Lower leg skin (tissue), 4 donors: ENCODE results near the gene MRPL17. TPM values are rescaled to one million over a fixed set of nuclear protein-coding genes. Genes with fewer than 3 reads are reported as not detected.

Experiments used
- DNase-seq, 2 donors: peaks; one replicate each; pipeline ENCODE4 v3.0.0-alpha.2; 2019; ENCODE audit warnings: low spot score in 2 of 2
- H3K4me3 ChIP-seq: fragments of 200-600 bp; sonication (generic); 2 replicates; pipeline ENCODE4 v1.5.1; 2017; ENCODE audit warnings: mild to moderate bottlenecking, low read depth; ENCODE audit not compliant: poor library complexity, severe bottlenecking
- POLR2A ChIP-seq, 2 donors: fragments of 450-650 bp; IDR thresholded peaks; one replicate each; pipeline ENCODE4 v1.6.1; 2016 to 2017; ENCODE audit warnings: antibody characterized with exemption in 2 of 2, mild to moderate bottlenecking in 1 of 2, moderate library complexity in 1 of 2
- WGBS, 2 donors: methylation state at CpG; one replicate each; pipeline ENCODE4 v1.1.5; 2018; 5-methylcytosine and 5-hydroxymethylcytosine counted together
- intact Hi-C: fragments of 100-400 bp; cut with DNase I; formaldehyde crosslinking; loops from one replicate; pipeline ENCODE4 v1.15.0; 2023; ENCODE audit warnings: low total_unique reads
- total RNA-seq, 4 donors: library from RNA; depleted of rRNA; stranded (reverse); fragments of >200 nt; gene quantifications; one replicate each; pipeline ENCODE4 v1.1.0, GENCODE V29; 2016
- TF ChIP-seq, protein P1 (sequence below), 3 donors: fragments of 450-650 bp; IDR thresholded peaks; one replicate each; pipeline ENCODE4 v1.5.1; 2016; ENCODE audit warnings: antibody characterized with exemption in 3 of 3, mild to moderate bottlenecking in 3 of 3, moderate library complexity in 2 of 3

MRPL17 gene
- total RNA-seq, 4 donors from 2014 or later = 16.8 to 115 (median 30.5) TPM

DNA sequence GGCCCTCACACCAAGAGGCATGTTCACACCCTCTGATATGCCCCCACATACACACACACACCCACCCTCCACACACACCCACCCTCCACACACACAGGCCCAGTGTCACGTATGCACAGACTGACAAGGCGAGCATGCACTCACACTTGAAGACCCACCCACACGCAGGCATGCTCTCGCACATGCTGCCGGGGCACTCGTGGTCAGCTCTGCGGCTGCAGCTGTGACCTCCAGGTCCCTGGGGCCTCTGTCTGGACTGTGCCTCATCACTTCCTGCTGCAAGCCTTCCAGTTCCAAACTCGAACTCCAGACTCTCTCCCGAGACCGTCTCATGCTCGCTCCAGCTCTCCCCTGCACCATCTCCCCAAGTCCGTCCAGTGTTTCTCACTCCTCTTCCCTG, 37.1 kb downstream of the MRPL17 start:
- intact Hi-C loops = no loop called here
- no peak overlapping the region for H3K4me3 ChIP-seq
- TF ChIP-seq, protein P1, sequence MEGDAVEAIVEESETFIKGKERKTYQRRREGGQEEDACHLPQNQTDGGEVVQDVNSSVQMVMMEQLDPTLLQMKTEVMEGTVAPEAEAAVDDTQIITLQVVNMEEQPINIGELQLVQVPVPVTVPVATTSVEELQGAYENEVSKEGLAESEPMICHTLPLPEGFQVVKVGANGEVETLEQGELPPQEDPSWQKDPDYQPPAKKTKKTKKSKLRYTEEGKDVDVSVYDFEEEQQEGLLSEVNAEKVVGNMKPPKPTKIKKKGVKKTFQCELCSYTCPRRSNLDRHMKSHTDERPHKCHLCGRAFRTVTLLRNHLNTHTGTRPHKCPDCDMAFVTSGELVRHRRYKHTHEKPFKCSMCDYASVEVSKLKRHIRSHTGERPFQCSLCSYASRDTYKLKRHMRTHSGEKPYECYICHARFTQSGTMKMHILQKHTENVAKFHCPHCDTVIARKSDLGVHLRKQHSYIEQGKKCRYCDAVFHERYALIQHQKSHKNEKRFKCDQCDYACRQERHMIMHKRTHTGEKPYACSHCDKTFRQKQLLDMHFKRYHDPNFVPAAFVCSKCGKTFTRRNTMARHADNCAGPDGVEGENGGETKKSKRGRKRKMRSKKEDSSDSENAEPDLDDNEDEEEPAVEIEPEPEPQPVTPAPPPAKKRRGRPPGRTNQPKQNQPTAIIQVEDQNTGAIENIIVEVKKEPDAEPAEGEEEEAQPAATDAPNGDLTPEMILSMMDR (IDR thresholded peaks at IDR 0.05) = no peak
- no peak for TF ChIP-seq POLR2A (IDR thresholded peaks at IDR 0.05)
- DNase-seq = peak in 1 of 2 donors; percentile 87
- WGBS, 2 donors = 59 to 60% methylated on average over 12 of the region's 12 CpGs

DNA sequence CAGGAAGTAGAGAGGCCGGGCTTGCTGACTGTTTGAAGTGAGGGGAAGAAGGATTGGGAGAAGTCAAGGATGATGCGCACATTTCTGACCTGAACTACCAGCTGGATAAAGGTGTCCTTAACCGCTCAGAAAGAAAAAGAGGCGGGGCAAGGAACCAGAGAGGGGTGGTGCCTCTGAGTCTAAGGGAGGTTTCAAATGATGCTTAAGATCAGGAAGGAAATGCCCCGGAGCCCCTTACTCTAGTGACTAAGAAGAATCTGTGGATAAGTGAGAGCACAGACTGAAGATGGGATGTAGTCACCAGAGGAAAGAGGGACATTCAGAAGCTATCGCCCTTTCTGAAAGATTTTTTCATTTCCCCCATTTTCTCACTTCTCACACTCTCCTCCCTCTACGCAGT, 40.2 kb downstream of the MRPL17 start:
- intact Hi-C loops = no loop called here
- no peak for DNase-seq
- H3K4me3 ChIP-seq = no peak overlapping the region
- TF ChIP-seq POLR2A (IDR thresholded peaks at IDR 0.05) = no peak
- TF ChIP-seq, protein P1 (IDR thresholded peaks at IDR 0.05) = no peak
- 85 to 89% methylated on average over 7 of the region's 7 CpGs for WGBS, 2 donors

DNA sequence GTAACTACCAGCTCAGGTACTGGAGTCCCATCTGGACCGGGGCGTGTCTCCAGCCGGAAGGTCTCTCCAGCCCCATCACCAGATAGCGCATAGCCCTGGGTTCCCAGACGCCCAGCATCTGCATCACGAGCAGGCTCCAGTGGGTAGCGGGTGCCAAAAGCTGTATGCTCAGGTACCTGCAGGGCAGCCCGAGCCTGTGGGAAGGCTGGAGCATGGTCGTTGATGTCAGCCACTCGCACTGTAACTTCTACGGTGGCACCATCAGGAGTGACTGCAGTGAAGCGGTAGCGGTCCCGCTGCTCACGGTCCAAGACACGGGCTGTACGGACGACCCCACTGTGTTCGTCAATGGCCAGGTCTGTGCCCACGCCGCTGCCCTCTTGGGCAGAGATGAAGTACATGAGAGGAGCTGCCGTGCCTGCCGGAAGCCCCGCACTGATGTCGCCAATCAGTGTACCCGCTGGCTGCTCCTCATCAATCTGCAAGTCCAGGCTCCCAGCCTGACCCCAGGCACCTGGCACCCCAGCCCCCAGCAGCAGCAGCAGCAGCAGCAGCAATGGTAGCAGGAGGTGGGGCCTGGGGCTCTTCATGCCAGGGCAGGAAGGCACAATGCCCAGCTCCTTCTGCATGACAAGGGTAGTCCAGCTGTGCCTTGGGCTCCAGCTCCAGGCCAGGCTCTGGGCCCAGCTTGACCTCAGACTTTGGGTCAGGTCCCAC, 42.0 kb downstream of the MRPL17 start:
- TF ChIP-seq POLR2A (IDR thresholded peaks at IDR 0.05) = no peak
- TF ChIP-seq, protein P1 (IDR thresholded peaks at IDR 0.05) = no peak
- 93 to 96% methylated on average over 20 to 25 of the region's 26 CpGs for WGBS, 2 donors
- H3K4me3 ChIP-seq = no peak overlapping the region
- no peak for DNase-seq
- intact Hi-C loops = no loop called here

DNA sequence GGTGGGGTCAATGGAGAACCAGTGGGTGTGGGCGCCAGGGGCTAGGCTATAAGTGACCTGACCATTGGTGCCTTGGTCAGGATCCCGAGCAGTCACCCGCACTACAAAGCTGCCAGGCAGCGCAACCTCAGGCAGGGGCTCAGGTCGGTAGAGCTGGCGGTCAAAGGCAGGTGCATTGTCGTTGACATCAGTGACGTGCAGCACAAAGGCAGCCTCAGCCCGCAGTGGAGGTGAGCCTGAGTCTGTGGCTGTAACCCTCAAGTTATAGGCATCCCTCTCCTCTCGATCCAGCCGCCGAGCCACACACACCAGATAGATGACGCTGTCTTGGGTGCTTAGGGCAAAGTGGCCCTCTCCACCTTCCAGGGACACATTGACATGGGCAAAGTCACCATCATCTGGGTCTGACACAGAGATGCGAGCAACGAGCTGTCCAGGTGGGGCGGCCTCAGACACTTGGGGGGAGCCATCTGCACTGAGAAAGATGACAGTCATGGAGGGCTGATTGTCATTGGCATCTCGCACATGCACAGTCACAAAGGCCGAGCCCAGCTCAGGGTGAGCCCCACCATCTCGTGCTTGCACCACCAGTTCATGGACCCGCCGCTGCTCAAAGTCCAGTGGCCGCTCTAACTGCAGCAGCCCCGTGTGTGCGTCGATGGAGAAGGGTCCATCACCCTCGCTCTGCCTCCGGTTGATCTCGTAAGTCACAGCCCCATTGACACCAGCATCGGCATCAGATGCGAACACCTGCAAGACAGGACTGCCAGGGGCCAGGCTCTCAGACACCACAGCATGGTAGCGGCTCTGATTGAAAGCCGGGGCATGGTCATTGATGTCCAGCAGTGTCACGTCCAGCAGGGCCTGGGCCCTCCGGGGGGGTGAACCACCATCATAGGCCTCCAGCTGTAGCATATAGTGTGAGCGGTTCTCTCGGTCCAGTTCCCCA, 42.8 kb downstream of the MRPL17 start:
- intact Hi-C loops = no loop called here
- no peak for DNase-seq
- no peak overlapping the region for H3K4me3 ChIP-seq
- 96 to 97% methylated on average over 23 to 35 of the region's 36 CpGs for WGBS, 2 donors
- TF ChIP-seq POLR2A (IDR thresholded peaks at IDR 0.05) = no peak
- TF ChIP-seq, protein P1 (IDR thresholded peaks at IDR 0.05) = no peak

DNA sequence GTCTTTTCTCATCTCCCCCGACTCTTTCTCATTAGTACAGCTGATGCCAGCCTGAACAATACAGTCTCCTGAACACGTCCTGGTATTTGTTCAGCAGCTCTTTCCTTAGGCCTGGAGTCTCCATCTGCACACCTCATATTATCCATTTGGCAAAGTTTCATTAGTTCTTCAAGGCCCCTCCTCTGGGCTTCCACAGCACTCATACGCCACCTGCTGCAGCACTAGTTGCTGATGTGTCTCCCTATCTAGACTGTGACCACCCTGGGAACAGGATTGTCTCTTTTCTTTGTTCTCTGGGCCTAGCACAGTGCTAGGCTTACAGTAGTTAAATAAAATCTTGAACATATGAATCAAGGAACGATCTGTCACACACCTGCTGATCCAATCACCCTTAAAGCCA, 44.7 kb downstream of the MRPL17 start:
- TF ChIP-seq, protein P1 (IDR thresholded peaks at IDR 0.05) = no peak
- no peak for TF ChIP-seq POLR2A (IDR thresholded peaks at IDR 0.05)
- intact Hi-C loops = no loop called here
- 80 to 83% methylated on average over 4 of the region's 4 CpGs for WGBS, 2 donors
- H3K4me3 ChIP-seq = no peak overlapping the region
- no peak for DNase-seq
